GM21786 (cell line): ENCODE data around the gene CLDN18.

Experiments used
- ATAC-seq: cut with Tn5 transposase; IDR thresholded peaks from one replicate; pipeline ENCODE4 v1.9.1; 2021; ENCODE audit not compliant: unreplicated experiment

The CLDN18 gene

GRCh38 chr3:138023754-138024153 is 13.8 kb downstream of the CLDN18 start:
- no peak for ATAC-seq

- ATAC-seq = no peak
These were observed 15.6 kb downstream of the CLDN18 start for GRCh38 chr3:138025553-138025952.

- no peak for ATAC-seq
These were observed 17.9 kb downstream of the CLDN18 start for GRCh38 chr3:138027821-138028220.

- ATAC-seq = no peak
These were observed 20.8 kb downstream of the CLDN18 start for GRCh38 chr3:138030734-138031280.

GRCh38 chr3:138031536-138031935 is 21.6 kb downstream of the CLDN18 start:
- ATAC-seq = no peak

- ATAC-seq = peak; percentile 38
These were observed 22.6 kb downstream of the CLDN18 start for GRCh38 chr3:138032567-138032966.

- no peak for ATAC-seq
These were observed 23.3 kb downstream of the CLDN18 start for GRCh38 chr3:138033202-138033691.

GRCh38 chr3:138034918-138035317 is 25.0 kb downstream of the CLDN18 start:
- ATAC-seq = no peak

- ATAC-seq = peak; percentile 51
These were observed 26.6 kb downstream of the CLDN18 start for GRCh38 chr3:138036572-138036971.

GRCh38 chr3:138038725-138039462 is 28.9 kb downstream of the CLDN18 start:
- ATAC-seq = no peak

GRCh38 chr3:138042043-138042442 is 32.1 kb downstream of the CLDN18 start:
- ATAC-seq = no peak

- ATAC-seq = no peak
These were observed 33.5 kb downstream of the CLDN18 start for GRCh38 chr3:138043266-138044029.

- ATAC-seq = no peak
These were observed 36.1 kb downstream of the CLDN18 start for GRCh38 chr3:138046085-138046484.

- ATAC-seq = no peak
These were observed 37.0 kb downstream of the CLDN18 start for GRCh38 chr3:138046955-138047354.

GRCh38 chr3:138047596-138048158 is 37.7 kb downstream of the CLDN18 start:
- ATAC-seq = no peak

- ATAC-seq = no peak
These were observed 39.4 kb downstream of the CLDN18 start for GRCh38 chr3:138049157-138049919.

GRCh38 chr3:138051947-138052802 is 42.2 kb downstream of the CLDN18 start:
- peak; percentile 74 for ATAC-seq

GRCh38 chr3:138054057-138054456 is 44.1 kb downstream of the CLDN18 start:
- ATAC-seq = no peak

- no peak for ATAC-seq
These were observed 47.4 kb downstream of the CLDN18 start for GRCh38 chr3:138057384-138057783.

- no peak for ATAC-seq
These were observed 49.3 kb downstream of the CLDN18 start for GRCh38 chr3:138059261-138059660.
